Left ventricle myocardium inferior (tissue), 1 donor: ENCODE data around the gene RPL22L1. TPM values are rescaled to one million over a fixed set of nuclear protein-coding genes. Genes with fewer than 3 reads are reported as not detected.
"Not testable (repeated sequence)": the region's sequence is repeated elsewhere in the genome, so short reads cannot be mapped to it uniquely, and the experiment has no call there.

Source experiments
- DNase-seq: peaks from one replicate; pipeline ENCODE4 v3.0.0-alpha.2; 2020
- H3K27ac ChIP-seq: fragments of 200-600 bp; replicated peaks from 2 replicates; pipeline ENCODE4 v1.8.0; 2021
- H3K27me3 ChIP-seq: fragments of 200-600 bp; 2 replicates; pipeline ENCODE4 v1.8.0; 2021; ENCODE audit warnings: low read depth
- H3K36me3 ChIP-seq: fragments of 200-600 bp; 2 replicates; pipeline ENCODE4 v1.8.0; 2021
- H3K4me1 ChIP-seq: fragments of 200-600 bp; 2 replicates; pipeline ENCODE4 v1.8.0; 2021
- H3K4me3 ChIP-seq: fragments of 200-600 bp; 2 replicates; pipeline ENCODE4 v1.8.0; 2021; ENCODE audit warnings: mild to moderate bottlenecking, moderate library complexity
- H3K9me3 ChIP-seq: fragments of 200-600 bp; replicated peaks from 2 replicates; pipeline ENCODE4 v1.8.0; 2021
- CTCF ChIP-seq: fragments of 200-600 bp; IDR thresholded peaks from 2 replicates; pipeline ENCODE4 v1.8.0; 2021; ENCODE audit warnings: antibody characterized with exemption, mild to moderate bottlenecking, borderline replicate concordance
- intact Hi-C: fragments of 100-400 bp; cut with micrococcal nuclease; formaldehyde crosslinking; loops from one replicate; pipeline ENCODE4 v1.11.0; 2022
- total RNA-seq: library from RNA; stranded (reverse); fragmentation: NEBNext Ultra II Directional; extraction: Animal tissue kit (Norgen Biotek cat#: 25700); gene quantifications from one replicate; pipeline ENCODE4 v1.2.1, GENCODE V29; 2021
- donor health status: DM: no; HTN: yes; CAD: no; lungs with severe emphysema.

RPL22L1 gene
- total RNA-seq, 1 donor from 2014 or later = 12.4 TPM

GRCh38 chr3:170903123-170903522 lies 33.1 kb upstream of the RPL22L1 start:
- H3K4me3 ChIP-seq = no peak overlapping the region

GRCh38 chr3:170899455-170899854 lies 29.5 kb upstream of the RPL22L1 start:
- Histone ChIP-seq H3K4me3 (no peak overlapping the region), H3K27ac (no peak overlapping the region), H3K9me3 (no peaks in the 10 kb centered on the region), H3K36me3 (no peaks in the 10 kb centered on the region), H3K4me1 (peaks cover 4% of the 10 kb centered on the region), H3K27me3 (no peaks in the 10 kb centered on the region)
- TF ChIP-seq CTCF = no peak
- intact Hi-C loops = no loop called here
- no peak for DNase-seq

More at GRCh38 chr3:170903123-170903522, 33.1 kb upstream of the RPL22L1 start:
- no peaks in the 10 kb centered on the region for H3K36me3 ChIP-seq
- H3K27ac ChIP-seq = no peak overlapping the region
- peaks cover 15% of the 10 kb centered on the region for H3K4me1 ChIP-seq
- H3K9me3 ChIP-seq = no peaks in the 10 kb centered on the region
- DNase-seq = no peak
- TF ChIP-seq CTCF = no peak
- H3K27me3 ChIP-seq = no peaks in the 10 kb centered on the region
- intact Hi-C loops = no loop called here

- no peak for TF ChIP-seq CTCF
- H3K27ac ChIP-seq = no peak overlapping the region
- intact Hi-C loops = no loop called here
- H3K4me3 ChIP-seq = no peak overlapping the region
- H3K4me1 ChIP-seq = peaks cover 4% of the 10 kb centered on the region
- H3K9me3 ChIP-seq = no peaks in the 10 kb centered on the region
- H3K27me3 ChIP-seq = no peaks in the 10 kb centered on the region
- no peak for DNase-seq
- no peaks in the 10 kb centered on the region for H3K36me3 ChIP-seq
Measured at GRCh38 chr3:170897978-170898377, 28.0 kb upstream of the RPL22L1 start.

- DNase-seq, H3K4me3 ChIP-seq, H3K9me3 ChIP-seq, H3K4me1 ChIP-seq, H3K27me3 ChIP-seq, intact Hi-C loops, H3K27ac ChIP-seq, H3K36me3 ChIP-seq: not testable (repeated sequence)
Measured at GRCh38 chr3:170897199-170897598, 27.2 kb upstream of the RPL22L1 start.

GRCh38 chr3:170896781-170897180 lies 26.8 kb upstream of the RPL22L1 start:
- Histone ChIP-seq H3K4me1 (peaks cover 4% of the 10 kb centered on the region), H3K4me3 (no peak overlapping the region), H3K36me3 (peaks cover 9% of the 10 kb centered on the region), H3K27ac (no peak overlapping the region), H3K9me3 (no peaks in the 10 kb centered on the region), H3K27me3 (no peaks in the 10 kb centered on the region)
- intact Hi-C loops = no loop called here
- DNase-seq = no peak
- no peak for TF ChIP-seq CTCF

- intact Hi-C loops, H3K4me3 ChIP-seq, H3K4me1 ChIP-seq, DNase-seq, H3K27ac ChIP-seq, H3K27me3 ChIP-seq, H3K9me3 ChIP-seq, H3K36me3 ChIP-seq: not testable (repeated sequence)
Measured at GRCh38 chr3:170896333-170896732, 26.3 kb upstream of the RPL22L1 start.

GRCh38 chr3:170893895-170894294 lies 23.9 kb upstream of the RPL22L1 start:
- Histone ChIP-seq H3K36me3 (peaks cover 9% of the 10 kb centered on the region), H3K4me1 (peaks cover 4% of the 10 kb centered on the region), H3K27me3 (no peaks in the 10 kb centered on the region), H3K4me3 (no peak overlapping the region), H3K9me3 (no peaks in the 10 kb centered on the region), H3K27ac (no peak overlapping the region)
- intact Hi-C loops = no loop called here
- no peak for TF ChIP-seq CTCF
- no peak for DNase-seq
